Measurements from ENCODE around the gene ZFHX2.

The ZFHX2 gene

GRCh38 chr14:23572524-23572828 lies 20.9 kb upstream of the ZFHX2 start:
- no peak for DNase-seq

- DNase-seq: no peak
These were observed 20.3 kb upstream of the ZFHX2 start for GRCh38 chr14:23571701-23572523.

GRCh38 chr14:23570806-23571483 lies 19.4 kb upstream of the ZFHX2 start:
- no peak for DNase-seq

GRCh38 chr14:23569443-23570151 lies 18.0 kb upstream of the ZFHX2 start:
- DNase-seq: no peak

GRCh38 chr14:23568600-23569331 lies 17.2 kb upstream of the ZFHX2 start:
- no peak for DNase-seq

GRCh38 chr14:23568021-23568599 lies 16.5 kb upstream of the ZFHX2 start:
- DNase-seq: no peak

- no peak for DNase-seq
These were observed 15.8 kb upstream of the ZFHX2 start, which contains the start of gene AP1G2 for GRCh38 chr14:23567186-23568020. Gene AP1G2, minus strand, starts transcription at chr14:23567791. Its CDS starts 477 bp downstream, at chr14:23567314.

- no peak for DNase-seq
These were observed 15.2 kb upstream of the ZFHX2 start for GRCh38 chr14:23566778-23567185.

- no peak for DNase-seq
These were observed 14.7 kb upstream of the ZFHX2 start for GRCh38 chr14:23566112-23566777.

- no peak for DNase-seq
These were observed 14.1 kb upstream of the ZFHX2 start for GRCh38 chr14:23565626-23566025.

GRCh38 chr14:23564876-23565275 lies 13.3 kb upstream of the ZFHX2 start:
- no peak for DNase-seq

GRCh38 chr14:23564181-23564812 lies 12.7 kb upstream of the ZFHX2 start:
- DNase-seq: no peak

- no peak for DNase-seq
These were observed 12.1 kb upstream of the ZFHX2 start for GRCh38 chr14:23563473-23564180.

GRCh38 chr14:23562822-23563472 lies 11.4 kb upstream of the ZFHX2 start:
- no peak for DNase-seq

GRCh38 chr14:23561873-23562821 lies 10.6 kb upstream of the ZFHX2 start:
- no peak for DNase-seq

GRCh38 chr14:23561259-23561658 lies 9.7 kb upstream of the ZFHX2 start:
- DNase-seq: no peak

GRCh38 chr14:23559926-23560520 lies 8.5 kb upstream of the ZFHX2 start:
- DNase-seq: no peak
